IPS-15b (cell line): Measurements from ENCODE around the gene IPPK.

Experiments
- H3K27me3 ChIP-seq: one replicate; pipeline ENCODE4 v1.6.1; 2013; ENCODE audit warnings: low read length; ENCODE audit not compliant: control insufficient read depth, insufficient read depth
- H3K36me3 ChIP-seq: one replicate; pipeline ENCODE4 v1.6.1; 2013; ENCODE audit warnings: low read length; ENCODE audit not compliant: control insufficient read depth, insufficient read depth
- H3K4me1 ChIP-seq: one replicate; pipeline ENCODE4 v1.6.1; 2013; ENCODE audit warnings: mild to moderate bottlenecking, low read length; ENCODE audit not compliant: control insufficient read depth, insufficient read depth
- H3K4me3 ChIP-seq: one replicate; pipeline ENCODE4 v1.5.1; 2013; ENCODE audit warnings: low read depth, low read length
- H3K9ac ChIP-seq: one replicate; pipeline ENCODE4 v1.6.1; 2013; ENCODE audit warnings: low read depth, mild to moderate bottlenecking, low read length
- H3K9me3 ChIP-seq: one replicate; pipeline ENCODE4 v1.6.1; 2013; ENCODE audit warnings: mild to moderate bottlenecking, low read length; ENCODE audit not compliant: control insufficient read depth, insufficient read depth

Gene IPPK

DNA sequence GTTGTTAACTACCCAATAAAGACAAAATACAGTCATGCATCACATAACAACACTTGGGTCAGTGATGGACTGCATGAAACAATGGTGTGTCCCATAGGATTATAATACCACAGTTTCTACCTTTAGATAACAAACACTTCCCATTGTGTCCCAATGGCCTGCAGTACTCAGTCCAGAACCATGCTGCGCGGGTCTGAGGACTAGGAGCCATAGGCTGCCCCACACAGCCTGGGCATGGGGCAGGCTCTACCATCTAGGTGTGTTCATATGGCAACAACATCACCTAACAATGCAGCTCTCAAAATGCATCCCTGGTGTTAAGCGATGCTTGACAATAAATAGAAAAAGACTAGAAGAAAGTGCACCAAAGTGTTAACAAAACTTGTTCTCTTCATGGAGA, 6.8 kb downstream of the IPPK start:
- Histone ChIP-seq H3K4me1 (peaks cover 3% of the 10 kb centered on the region), H3K27me3 (no peaks in the 10 kb centered on the region), H3K4me3 (no peak overlapping the region), H3K36me3 (peaks cover 5% of the 10 kb centered on the region), H3K9ac (no peak overlapping the region), H3K9me3 (no peaks in the 10 kb centered on the region)

DNA sequence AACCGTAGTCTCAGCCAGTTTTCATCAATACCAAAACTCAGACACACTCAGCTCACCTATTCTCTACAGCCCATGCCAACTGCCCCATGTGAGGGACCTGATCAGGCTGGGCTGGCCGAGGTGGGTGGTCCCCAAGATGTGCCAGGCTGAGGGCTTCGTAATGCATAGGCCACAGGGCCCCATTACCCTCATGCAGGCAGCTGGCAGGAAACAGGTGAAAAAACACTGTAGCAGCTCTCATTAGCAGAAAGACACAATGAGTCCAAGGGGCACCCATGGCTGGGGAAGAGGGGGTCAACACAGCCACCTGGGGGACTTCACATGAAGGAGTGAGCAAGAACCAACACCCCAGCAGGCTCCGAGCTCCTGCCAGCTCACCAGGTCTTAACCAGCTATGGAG, 8.2 kb downstream of the IPPK start:
- peaks cover 3% of the 10 kb centered on the region for H3K4me1 ChIP-seq
- no peaks in the 10 kb centered on the region for H3K27me3 ChIP-seq
- H3K9me3 ChIP-seq = no peaks in the 10 kb centered on the region
- H3K4me3 ChIP-seq = no peak overlapping the region
- no peak overlapping the region for H3K9ac ChIP-seq
- peaks cover 5% of the 10 kb centered on the region for H3K36me3 ChIP-seq

DNA sequence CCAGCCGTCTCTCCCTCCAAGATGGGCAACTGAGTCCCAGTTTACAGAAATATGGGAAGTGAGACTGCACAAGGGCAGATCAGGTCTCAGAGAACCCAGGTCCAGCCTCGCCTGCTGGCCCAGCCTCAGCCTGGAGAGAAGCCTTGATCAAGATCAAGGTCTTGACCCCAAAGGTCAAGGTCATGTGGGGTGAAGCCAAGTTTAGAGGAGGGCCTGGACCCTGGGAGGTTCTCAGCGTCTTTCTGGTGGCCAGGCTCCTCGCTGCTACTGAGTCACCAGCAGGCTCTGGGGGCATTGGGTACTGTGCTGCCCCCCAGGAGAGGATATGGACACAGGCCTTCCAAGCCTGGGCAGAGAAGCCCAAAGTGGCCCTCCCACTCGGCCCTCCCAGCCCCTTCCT, 8.8 kb downstream of the IPPK start:
- peaks cover 5% of the 10 kb centered on the region for H3K36me3 ChIP-seq
- H3K9me3 ChIP-seq = no peaks in the 10 kb centered on the region
- no peak overlapping the region for H3K4me3 ChIP-seq
- no peak overlapping the region for H3K9ac ChIP-seq
- H3K4me1 ChIP-seq = peaks cover 3% of the 10 kb centered on the region
- no peaks in the 10 kb centered on the region for H3K27me3 ChIP-seq

DNA sequence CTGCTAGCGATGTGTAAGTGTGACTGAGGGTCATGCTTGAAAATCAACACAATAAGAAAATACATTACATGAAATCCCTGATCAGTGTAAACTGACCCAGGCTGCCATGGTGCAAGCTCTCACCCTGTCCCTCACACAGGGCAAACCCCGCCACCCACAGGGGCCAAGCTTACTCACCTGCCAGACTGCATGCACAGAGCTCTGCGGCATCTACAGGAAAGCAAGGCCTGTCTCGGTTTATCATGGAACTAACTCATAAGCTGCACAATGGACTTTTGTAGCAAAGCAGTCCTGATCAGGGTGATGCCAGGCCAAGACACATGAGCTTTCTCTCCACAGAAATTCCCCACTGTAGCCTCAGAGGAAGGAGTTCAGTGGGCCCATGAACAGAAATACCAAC, 9.7 kb downstream of the IPPK start:
- no peak overlapping the region for H3K9ac ChIP-seq
- peaks cover 3% of the 10 kb centered on the region for H3K4me1 ChIP-seq
- peaks cover 5% of the 10 kb centered on the region for H3K36me3 ChIP-seq
- H3K27me3 ChIP-seq = no peaks in the 10 kb centered on the region
- no peaks in the 10 kb centered on the region for H3K9me3 ChIP-seq
- H3K4me3 ChIP-seq = no peak overlapping the region

GRCh38 chr9:92659601-92660000, 10.3 kb downstream of the IPPK start:
- H3K27me3 ChIP-seq = no peaks in the 10 kb centered on the region
- no peaks in the 10 kb centered on the region for H3K9me3 ChIP-seq
- peaks cover 11% of the 10 kb centered on the region for H3K36me3 ChIP-seq
- H3K4me1 ChIP-seq = peaks cover 3% of the 10 kb centered on the region
- H3K4me3 ChIP-seq = no peak overlapping the region
- H3K9ac ChIP-seq = no peak overlapping the region

- no peaks in the 10 kb centered on the region for H3K9me3 ChIP-seq
- H3K4me3 ChIP-seq = no peak overlapping the region
- H3K36me3 ChIP-seq = peaks cover 10% of the 10 kb centered on the region
- no peaks in the 10 kb centered on the region for H3K27me3 ChIP-seq
- H3K9ac ChIP-seq = no peak overlapping the region
- peaks cover 3% of the 10 kb centered on the region for H3K4me1 ChIP-seq
Measured at GRCh38 chr9:92658611-92659010, 11.3 kb downstream of the IPPK start.

DNA sequence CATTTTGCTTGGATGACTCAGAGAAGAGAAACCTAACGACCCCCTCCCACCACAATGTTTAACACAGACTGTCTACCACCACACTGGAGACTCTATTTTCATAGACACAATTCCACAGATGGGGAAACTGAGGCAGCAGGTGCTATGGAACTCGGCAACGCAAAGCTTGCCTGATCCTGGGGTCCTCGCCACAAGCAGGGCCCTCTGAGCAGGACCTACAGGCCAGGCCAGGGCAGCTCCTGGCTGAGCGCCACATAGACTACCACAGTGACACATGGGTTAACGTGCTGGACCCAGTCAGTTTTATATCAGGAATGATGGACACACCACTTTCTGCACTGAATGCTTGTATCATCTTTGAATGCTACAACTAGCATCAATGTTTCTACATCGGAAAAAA, 11.8 kb downstream of the IPPK start:
- Histone ChIP-seq H3K4me3 (no peak overlapping the region), H3K9ac (no peak overlapping the region), H3K4me1 (peaks cover 3% of the 10 kb centered on the region), H3K36me3 (peaks cover 10% of the 10 kb centered on the region), H3K9me3 (no peaks in the 10 kb centered on the region), H3K27me3 (no peaks in the 10 kb centered on the region)

- no peak overlapping the region for H3K9ac ChIP-seq
- peaks cover 3% of the 10 kb centered on the region for H3K4me1 ChIP-seq
- H3K9me3 ChIP-seq = no peaks in the 10 kb centered on the region
- H3K27me3 ChIP-seq = no peaks in the 10 kb centered on the region
- peaks cover 10% of the 10 kb centered on the region for H3K36me3 ChIP-seq
- no peak overlapping the region for H3K4me3 ChIP-seq
Measured at GRCh38 chr9:92657296-92658094, 12.4 kb downstream of the IPPK start.

DNA sequence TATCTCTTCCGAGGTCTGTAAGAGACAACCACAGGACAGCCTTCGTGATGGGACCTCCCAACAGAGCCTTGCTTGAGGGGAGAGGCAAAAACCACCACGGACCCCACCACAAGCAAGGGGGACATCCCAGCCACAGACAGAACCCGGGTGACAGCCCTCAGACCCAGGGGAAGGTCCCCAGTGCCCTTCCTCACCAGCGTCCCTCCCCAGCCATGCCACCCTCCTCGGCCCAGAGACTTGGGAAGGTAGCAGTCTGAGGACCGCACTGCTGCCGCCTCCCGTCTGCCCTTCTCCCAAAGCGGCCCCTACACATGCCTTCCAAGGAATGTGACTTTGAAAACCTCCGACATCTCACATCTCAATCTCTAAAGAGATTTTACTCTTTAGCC, 13.4 kb downstream of the IPPK start:
- H3K36me3 ChIP-seq = peaks cover 10% of the 10 kb centered on the region
- H3K9me3 ChIP-seq = no peaks in the 10 kb centered on the region
- no peak overlapping the region for H3K4me3 ChIP-seq
- no peak overlapping the region for H3K9ac ChIP-seq
- H3K27me3 ChIP-seq = no peaks in the 10 kb centered on the region
- peaks cover 3% of the 10 kb centered on the region for H3K4me1 ChIP-seq

- peaks cover 10% of the 10 kb centered on the region for H3K36me3 ChIP-seq
Measured at GRCh38 chr9:92655896-92656536, 13.9 kb downstream of the IPPK start.

GRCh38 chr9:92655366-92655765, 14.6 kb downstream of the IPPK start:
- Histone ChIP-seq H3K27me3 (no peaks in the 10 kb centered on the region), H3K9ac (no peak overlapping the region), H3K36me3 (peaks cover 10% of the 10 kb centered on the region), H3K4me1 (peaks cover 3% of the 10 kb centered on the region), H3K4me3 (no peak overlapping the region), H3K9me3 (no peaks in the 10 kb centered on the region)

More at GRCh38 chr9:92655896-92656536, 13.9 kb downstream of the IPPK start:
- no peaks in the 10 kb centered on the region for H3K27me3 ChIP-seq
- peaks cover 3% of the 10 kb centered on the region for H3K4me1 ChIP-seq
- no peak overlapping the region for H3K4me3 ChIP-seq
- no peak overlapping the region for H3K9ac ChIP-seq
- no peaks in the 10 kb centered on the region for H3K9me3 ChIP-seq
